GM06990 (cell line): Measurements from ENCODE around the gene FAM118B.
A peak's percentile ranks its signal among the peaks of the same experiment; 100 is the strongest.

Experiments
- DNase-seq: peaks from one replicate; pipeline ENCODE4 v3.0.0-alpha.2; 2011; ENCODE audit not compliant: insufficient read length; ENCODE audit errors: extremely low read depth
- H3K27me3 ChIP-seq: replicated peaks from 2 replicates; pipeline ENCODE4 v1.6.0; 2011; ENCODE audit warnings: low read length; ENCODE audit not compliant: control insufficient read depth, insufficient read depth
- H3K36me3 ChIP-seq: 2 replicates; pipeline ENCODE4 v1.5.1; 2011; ENCODE audit warnings: low read length; ENCODE audit not compliant: control insufficient read depth, insufficient read depth
- H3K4me3 ChIP-seq: replicated peaks from 2 replicates; pipeline ENCODE4 v1.5.1; 2011; ENCODE audit warnings: low read depth, mild to moderate bottlenecking, control low read depth, low read length
- CTCF ChIP-seq: IDR thresholded peaks from 2 replicates; pipeline ENCODE4 v1.5.1; 2011; ENCODE audit warnings: low read length, control low read depth, mild to moderate bottlenecking, inconsistent platforms; ENCODE audit not compliant: insufficient read depth, poor library complexity, severe bottlenecking

The FAM118B gene

GRCh38 chr11:126281245-126281644 lies 69.7 kb downstream of the FAM118B start:
- H3K36me3 ChIP-seq: peaks cover 7% of the 10 kb centered on the region
- H3K27me3 ChIP-seq: no peaks in the 10 kb centered on the region
- TF ChIP-seq CTCF: no peak
- DNase-seq: no peak
- H3K4me3 ChIP-seq: no peak overlapping the region

DNA sequence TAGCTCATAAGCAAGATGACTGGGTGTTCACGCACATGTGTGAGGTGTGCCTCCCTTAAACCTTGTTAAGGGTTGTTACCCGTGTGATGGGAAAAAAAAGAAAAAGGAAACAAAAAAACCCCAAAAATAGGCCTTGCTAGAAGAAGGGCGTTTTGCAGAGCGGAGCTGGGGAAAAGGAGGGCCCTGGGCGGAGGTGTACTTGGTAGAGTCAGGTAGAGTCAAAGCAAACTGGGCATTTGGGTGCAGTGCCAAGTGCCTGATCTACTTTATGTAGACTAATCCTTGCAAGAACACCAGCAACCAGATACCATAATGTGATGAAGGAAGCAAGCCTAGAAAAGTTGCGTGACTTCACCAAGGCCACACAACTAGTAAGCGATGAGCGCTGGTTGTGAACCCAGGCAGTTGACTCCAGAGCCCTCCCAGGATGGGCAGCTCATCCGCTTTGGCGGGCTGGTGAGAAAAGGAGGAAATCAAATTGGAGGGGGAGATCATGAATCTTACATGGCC lies 70.1 kb downstream of the FAM118B start:
- Histone ChIP-seq H3K27me3 (no peaks in the 10 kb centered on the region), H3K36me3 (peaks cover 8% of the 10 kb centered on the region), H3K4me3 (no peak overlapping the region)
- TF ChIP-seq CTCF: no peak
- DNase-seq: no peak

GRCh38 chr11:126282361-126282735 lies 70.8 kb downstream of the FAM118B start:
- Histone ChIP-seq H3K4me3 (peak overlapping the region; percentile 63), H3K27me3 (no peaks in the 10 kb centered on the region), H3K36me3 (peaks cover 5% of the 10 kb centered on the region)
- TF ChIP-seq CTCF: no peak
- peak; percentile 34 for DNase-seq

- peak; percentile 75 for DNase-seq
- peaks cover 5% of the 10 kb centered on the region for H3K36me3 ChIP-seq
- peak within 1 kb of the TSS; percentile 63 for H3K4me3 ChIP-seq
- no peaks in the 10 kb centered on the region for H3K27me3 ChIP-seq
- TF ChIP-seq CTCF: no peak
These were observed 71.4 kb downstream of the FAM118B start, which contains the start of gene TIRAP for GRCh38 chr11:126282736-126283591. Gene TIRAP, plus strand, starts transcription at chr11:126283093. Its CDS starts 7,802 bp downstream, at chr11:126290895.

- Histone ChIP-seq H3K27me3 (no peaks in the 10 kb centered on the region), H3K36me3 (peaks cover 2% of the 10 kb centered on the region; the same call in 1 of the 2 replicates), H3K4me3 (peak overlapping the region; percentile 30)
- DNase-seq: peak; percentile 45
- no peak for TF ChIP-seq CTCF
These were observed 73.2 kb downstream of the FAM118B start for GRCh38 chr11:126284829-126285228.
